DMS114 treated with DMSO at 0.1 percent for 48 hours (cell line): Measurements from ENCODE around the gene BRPF3.
"Not testable (repeated sequence)": the region's sequence is repeated elsewhere in the genome, so short reads cannot be mapped to it uniquely, and the experiment has no call there.

Experiments
- DNase-seq: peaks from one replicate; lab custom pipeline; 2025; ENCODE audit not compliant: unreplicated experiment; lab: John Stamatoyannopoulos, UW

The BRPF3 gene

GRCh38 chr6:36200154-36200891, 3.8 kb downstream of the BRPF3 start:
- DNase-seq: no peak

- DNase-seq: no peak
These were observed 4.6 kb downstream of the BRPF3 start for GRCh38 chr6:36200998-36201596.

GRCh38 chr6:36201612-36202011, 5.1 kb downstream of the BRPF3 start:
- DNase-seq: no peak

- no peak for DNase-seq
These were observed 5.6 kb downstream of the BRPF3 start for GRCh38 chr6:36202101-36202500.

- DNase-seq: no peak
These were observed 7.7 kb downstream of the BRPF3 start for GRCh38 chr6:36204068-36204753.

- no peak for DNase-seq
These were observed 10.6 kb downstream of the BRPF3 start for GRCh38 chr6:36207155-36207554.

GRCh38 chr6:36209606-36210005, 13.1 kb downstream of the BRPF3 start:
- DNase-seq: no peak

GRCh38 chr6:36210182-36210581, 13.6 kb downstream of the BRPF3 start:
- no peak for DNase-seq

GRCh38 chr6:36210886-36211595, 14.5 kb downstream of the BRPF3 start:
- no peak for DNase-seq

- DNase-seq: no peak
These were observed 20.0 kb downstream of the BRPF3 start for GRCh38 chr6:36216559-36216958.

GRCh38 chr6:36217188-36217587, 20.6 kb downstream of the BRPF3 start:
- no peak for DNase-seq

GRCh38 chr6:36217946-36218345, 21.4 kb downstream of the BRPF3 start:
- no peak for DNase-seq

- not testable (repeated sequence) for DNase-seq
These were observed 22.0 kb downstream of the BRPF3 start for GRCh38 chr6:36218516-36218915.

- no peak for DNase-seq
These were observed 22.5 kb downstream of the BRPF3 start for GRCh38 chr6:36219081-36219480.

GRCh38 chr6:36220226-36220625, 23.7 kb downstream of the BRPF3 start:
- no peak for DNase-seq

GRCh38 chr6:36221674-36222073, 25.1 kb downstream of the BRPF3 start:
- no peak for DNase-seq

GRCh38 chr6:36222924-36223323, 26.4 kb downstream of the BRPF3 start:
- no peak for DNase-seq

- no peak for DNase-seq
These were observed 27.2 kb downstream of the BRPF3 start for GRCh38 chr6:36223706-36224105.

GRCh38 chr6:36224918-36225461, 28.4 kb downstream of the BRPF3 start:
- DNase-seq: no peak

- no peak for DNase-seq
These were observed 30.0 kb downstream of the BRPF3 start for GRCh38 chr6:36226438-36227047.
